HEK293 (cell line): ENCODE data around the gene LAMC3.

Experiments used
- CTCF ChIA-PET: fragments of 350-600 bp; formaldehyde crosslinking; extraction: SDS; loops from one replicate; lab custom pipeline; 2021; ENCODE audit warnings: antibody characterized with exemption; lab: Yijun Ruan, JAX
- POLR2A ChIA-PET: fragments of 300-600 bp; formaldehyde crosslinking; extraction: SDS; loops from one replicate; lab custom pipeline; 2020; ENCODE audit warnings: antibody characterized with exemption, inconsistent platforms; lab: Yijun Ruan, JAX
- H3K27ac ChIP-seq: fragments of 200-500 bp; sonication (Bioruptor generic); 2 replicates; pipeline ENCODE4 v1.5.1; 2014; ENCODE audit warnings: low read depth, low read length, control low read depth, inconsistent platforms; ENCODE audit errors: extremely low read depth
- H3K36me3 ChIP-seq, 2 experiments: fragments of 200-500 bp in 1 of 2; sonication (Bioruptor generic) in 1 of 2; 1 replicate in 1 of 2; 2 replicates in 1 of 2; pipeline ENCODE4 v1.5.1; 2014 to 2017; ENCODE audit warnings: inconsistent platforms in 2 of 2, low read length in 2 of 2; ENCODE audit not compliant: control insufficient read depth in 2 of 2, insufficient read depth in 1 of 2
- H3K4me1 ChIP-seq: fragments of 200-500 bp; sonication (Bioruptor generic); 2 replicates; pipeline ENCODE4 v1.5.1; 2014; ENCODE audit warnings: mild to moderate bottlenecking, low read length, inconsistent platforms; ENCODE audit not compliant: control insufficient read depth, insufficient read depth
- H3K4me3 ChIP-seq: 2 replicates; pipeline ENCODE4 v1.5.1; 2011; ENCODE audit warnings: low read depth, mild to moderate bottlenecking, control low read depth, low read length, moderate library complexity
- H3K9me3 ChIP-seq: fragments of 200-500 bp; sonication (Bioruptor generic); 2 replicates; pipeline ENCODE4 v1.5.1; 2014; ENCODE audit warnings: low read depth, low read length, inconsistent platforms; ENCODE audit not compliant: control insufficient read depth, insufficient read depth
- HOXD13 ChIP-seq: sonication (generic); formaldehyde crosslinking; IDR thresholded peaks from 2 replicates; pipeline ENCODE4 v1.8.0; 2022; ENCODE audit warnings: missing genetic modification reagents, borderline replicate concordance
- OSR2 ChIP-seq: fragments of 450-650 bp; formaldehyde crosslinking; IDR thresholded peaks from 2 replicates; pipeline ENCODE4 v1.5.1; 2016; ENCODE audit warnings: missing biosample characterization, missing genetic modification characterization
- ZBTB8A ChIP-seq: fragments of 450-650 bp; formaldehyde crosslinking; IDR thresholded peaks from 2 replicates; pipeline ENCODE4 v1.5.1; 2016; ENCODE audit warnings: missing biosample characterization, missing genetic modification characterization
- ZNF132 ChIP-seq: fragments of 450-650 bp; formaldehyde crosslinking; IDR thresholded peaks from 2 replicates; pipeline ENCODE4 v1.5.1; 2017; ENCODE audit warnings: missing biosample characterization, missing genetic modification characterization, borderline replicate concordance
- ZNF169 ChIP-seq: fragments of 450-650 bp; formaldehyde crosslinking; IDR thresholded peaks from 2 replicates; pipeline ENCODE4 v1.5.1; 2016; ENCODE audit warnings: missing biosample characterization, missing genetic modification characterization
- ZNF202 ChIP-seq: fragments of 450-650 bp; formaldehyde crosslinking; IDR thresholded peaks from 2 replicates; pipeline ENCODE4 v1.5.1; 2016; ENCODE audit warnings: missing biosample characterization, missing genetic modification characterization, borderline replicate concordance
- ZNF214 ChIP-seq: fragments of 450-650 bp; formaldehyde crosslinking; IDR thresholded peaks from 2 replicates; pipeline ENCODE4 v1.5.1; 2017; ENCODE audit warnings: missing biosample characterization, mild to moderate bottlenecking, missing genetic modification characterization, borderline replicate concordance
- ZNF302 ChIP-seq: fragments of 450-650 bp; formaldehyde crosslinking; IDR thresholded peaks from 2 replicates; pipeline ENCODE4 v1.5.1; 2016; ENCODE audit warnings: missing biosample characterization, missing genetic modification characterization, low read depth
- ZNF510 ChIP-seq: fragments of 450-650 bp; formaldehyde crosslinking; IDR thresholded peaks from 2 replicates; pipeline ENCODE4 v1.5.1; 2018; ENCODE audit warnings: mild to moderate bottlenecking, missing genetic modification characterization, missing biosample characterization; ENCODE audit not compliant: insufficient replicate concordance
- ZNF610 ChIP-seq: fragments of 450-650 bp; formaldehyde crosslinking; IDR thresholded peaks from 2 replicates; pipeline ENCODE4 v1.5.1; 2016; ENCODE audit warnings: missing biosample characterization, missing genetic modification characterization, borderline replicate concordance
- ZXDB ChIP-seq: fragments of 450-650 bp; formaldehyde crosslinking; IDR thresholded peaks from 2 replicates; pipeline ENCODE4 v1.5.1; 2016; ENCODE audit warnings: missing biosample characterization, missing genetic modification characterization
- TF ChIP-seq, protein P1 (sequence below): fragments of 450-650 bp; formaldehyde crosslinking; IDR thresholded peaks from 2 replicates; pipeline ENCODE4 v1.5.1; 2017; ENCODE audit warnings: missing biosample characterization, mild to moderate bottlenecking, missing genetic modification characterization, moderate library complexity
- TF ChIP-seq, protein P2 (sequence below): fragments of 450-650 bp; formaldehyde crosslinking; IDR thresholded peaks from 2 replicates; pipeline ENCODE4; 2016; ENCODE audit warnings: missing biosample characterization, missing genetic modification characterization
- TF ChIP-seq, protein P3 (sequence below): fragments of 450-650 bp; formaldehyde crosslinking; optimal IDR thresholded peaks from 2 replicates; pipeline ENCODE3; 2016; ENCODE audit warnings: missing biosample characterization, mild to moderate bottlenecking, missing genetic modification characterization
- TF ChIP-seq, protein P4 (sequence below): fragments of 450-650 bp; formaldehyde crosslinking; IDR thresholded peaks from 2 replicates; pipeline ENCODE4 v1.5.1; 2017; ENCODE audit warnings: missing biosample characterization, missing genetic modification characterization
- TF ChIP-seq, protein P5 (sequence below): fragments of 450-650 bp; formaldehyde crosslinking; IDR thresholded peaks from 2 replicates; pipeline ENCODE4 v1.5.1; 2016; ENCODE audit warnings: missing biosample characterization, missing genetic modification characterization

Gene LAMC3

DNA sequence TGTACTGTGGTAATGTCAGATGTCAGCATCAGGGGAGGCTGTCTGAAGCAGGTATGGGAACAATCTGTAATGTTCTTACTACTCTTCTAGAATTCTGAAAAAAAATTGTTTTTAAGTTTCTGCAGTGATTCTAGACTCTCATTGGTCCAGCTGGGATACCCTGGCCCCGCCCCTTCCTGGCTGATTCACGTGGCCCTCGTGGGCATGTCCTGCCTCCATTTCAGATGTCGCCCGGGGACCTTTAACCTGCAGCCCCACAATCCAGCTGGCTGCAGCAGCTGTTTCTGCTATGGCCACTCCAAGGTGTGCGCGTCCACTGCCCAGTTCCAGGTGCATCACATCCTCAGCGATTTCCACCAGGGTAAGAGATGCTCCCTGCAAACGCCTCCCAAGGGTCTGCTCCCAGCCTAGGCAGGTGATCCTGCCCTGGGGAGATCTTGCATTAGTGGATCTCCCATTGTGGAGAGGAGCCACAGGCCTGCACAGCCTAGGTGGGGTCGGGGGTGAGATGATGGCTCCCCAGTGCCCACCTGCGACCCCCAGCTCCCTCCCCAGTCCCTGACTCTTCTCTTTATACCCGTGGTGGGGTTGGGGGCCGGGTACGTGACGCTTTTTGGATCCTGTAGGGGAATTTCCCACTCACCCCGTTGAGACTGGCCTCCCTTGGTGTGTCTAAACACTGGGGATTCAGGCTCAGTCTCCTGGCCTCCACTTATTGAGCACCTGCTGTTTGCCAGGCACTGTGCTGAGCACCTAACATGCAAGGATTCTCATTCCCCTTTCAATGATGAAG is 36.5 kb downstream of the LAMC3 start:
- ChIA-PET CTCF (interaction anchor here (0.6 to 5.8 kb wide), 31 partner anchors 8 to 764 kb away, joined by 3 to 65 read pairs (median 5); partner anchors contain the start of gene LAMC3), POLR2A (interaction anchor here (0.6 kb wide), 4 partner anchors 8 to 586 kb away, joined by 3 to 6 read pairs (median 5); no protein-coding TSS in a partner anchor)
- Histone ChIP-seq H3K27ac (no peak overlapping the region), H3K36me3 (peaks cover 0 to 8% of the 10 kb centered on the region in 2 experiments; a peak in 1 of 3 replicates), H3K4me3 (no peak overlapping the region), H3K9me3 (no peaks in the 10 kb centered on the region), H3K4me1 (no peaks in the 10 kb centered on the region)
- TF ChIP-seq, protein P1, sequence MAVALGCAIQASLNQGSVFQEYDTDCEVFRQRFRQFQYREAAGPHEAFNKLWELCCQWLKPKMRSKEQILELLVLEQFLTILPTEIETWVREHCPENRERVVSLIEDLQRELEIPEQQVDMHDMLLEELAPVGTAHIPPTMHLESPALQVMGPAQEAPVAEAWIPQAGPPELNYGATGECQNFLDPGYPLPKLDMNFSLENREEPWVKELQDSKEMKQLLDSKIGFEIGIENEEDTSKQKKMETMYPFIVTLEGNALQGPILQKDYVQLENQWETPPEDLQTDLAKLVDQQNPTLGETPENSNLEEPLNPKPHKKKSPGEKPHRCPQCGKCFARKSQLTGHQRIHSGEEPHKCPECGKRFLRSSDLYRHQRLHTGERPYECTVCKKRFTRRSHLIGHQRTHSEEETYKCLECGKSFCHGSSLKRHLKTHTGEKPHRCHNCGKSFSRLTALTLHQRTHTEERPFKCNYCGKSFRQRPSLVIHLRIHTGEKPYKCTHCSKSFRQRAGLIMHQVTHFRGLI (tag by site-specific recombination), result no peak

DNA sequence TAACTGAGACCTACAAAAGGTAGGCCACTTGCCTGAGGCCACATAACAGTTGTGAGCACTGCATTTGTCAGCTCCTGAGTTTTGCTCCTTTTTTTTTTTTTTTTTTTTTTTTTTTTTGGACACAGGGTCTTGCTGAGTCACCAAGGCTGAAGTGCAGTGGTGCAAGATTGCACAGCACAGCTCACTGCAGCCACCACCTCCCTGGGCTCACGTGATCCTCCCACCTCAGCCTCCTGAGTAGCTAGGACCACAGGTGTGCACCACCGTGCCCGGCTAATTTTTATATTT is 37.1 kb downstream of the LAMC3 start:
- TF ChIP-seq, protein P2, sequence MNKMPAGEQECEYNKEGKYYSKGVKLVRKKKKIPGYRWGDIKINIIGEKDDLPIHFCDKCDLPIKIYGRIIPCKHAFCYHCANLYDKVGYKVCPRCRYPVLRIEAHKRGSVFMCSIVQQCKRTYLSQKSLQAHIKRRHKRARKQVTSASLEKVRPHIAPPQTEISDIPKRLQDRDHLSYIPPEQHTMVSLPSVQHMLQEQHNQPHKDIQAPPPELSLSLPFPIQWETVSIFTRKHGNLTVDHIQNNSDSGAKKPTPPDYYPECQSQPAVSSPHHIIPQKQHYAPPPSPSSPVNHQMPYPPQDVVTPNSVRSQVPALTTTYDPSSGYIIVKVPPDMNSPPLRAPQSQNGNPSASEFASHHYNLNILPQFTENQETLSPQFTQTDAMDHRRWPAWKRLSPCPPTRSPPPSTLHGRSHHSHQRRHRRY (tag by site-specific recombination), result no peak
- TF ChIP-seq ZNF132 (tag by site-specific recombination), result no peak
- TF ChIP-seq ZNF302 (tag by site-specific recombination), result no peak
- TF ChIP-seq, protein P3, sequence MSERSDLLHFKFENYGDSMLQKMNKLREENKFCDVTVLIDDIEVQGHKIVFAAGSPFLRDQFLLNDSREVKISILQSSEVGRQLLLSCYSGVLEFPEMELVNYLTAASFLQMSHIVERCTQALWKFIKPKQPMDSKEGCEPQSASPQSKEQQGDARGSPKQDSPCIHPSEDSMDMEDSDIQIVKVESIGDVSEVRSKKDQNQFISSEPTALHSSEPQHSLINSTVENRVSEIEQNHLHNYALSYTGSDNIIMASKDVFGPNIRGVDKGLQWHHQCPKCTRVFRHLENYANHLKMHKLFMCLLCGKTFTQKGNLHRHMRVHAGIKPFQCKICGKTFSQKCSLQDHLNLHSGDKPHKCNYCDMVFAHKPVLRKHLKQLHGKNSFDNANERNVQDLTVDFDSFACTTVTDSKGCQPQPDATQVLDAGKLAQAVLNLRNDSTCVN, result no peak
- no peak for TF ChIP-seq ZBTB8A (tag by site-specific recombination)
- TF ChIP-seq ZNF202 (tag by site-specific recombination), result no peak
- no peak for TF ChIP-seq ZNF169
- no peak for TF ChIP-seq ZNF510 (tag by site-specific recombination)
- no peak for TF ChIP-seq HOXD13
- no peak for TF ChIP-seq ZXDB
- no peak for TF ChIP-seq ZNF214
- TF ChIP-seq, protein P4, sequence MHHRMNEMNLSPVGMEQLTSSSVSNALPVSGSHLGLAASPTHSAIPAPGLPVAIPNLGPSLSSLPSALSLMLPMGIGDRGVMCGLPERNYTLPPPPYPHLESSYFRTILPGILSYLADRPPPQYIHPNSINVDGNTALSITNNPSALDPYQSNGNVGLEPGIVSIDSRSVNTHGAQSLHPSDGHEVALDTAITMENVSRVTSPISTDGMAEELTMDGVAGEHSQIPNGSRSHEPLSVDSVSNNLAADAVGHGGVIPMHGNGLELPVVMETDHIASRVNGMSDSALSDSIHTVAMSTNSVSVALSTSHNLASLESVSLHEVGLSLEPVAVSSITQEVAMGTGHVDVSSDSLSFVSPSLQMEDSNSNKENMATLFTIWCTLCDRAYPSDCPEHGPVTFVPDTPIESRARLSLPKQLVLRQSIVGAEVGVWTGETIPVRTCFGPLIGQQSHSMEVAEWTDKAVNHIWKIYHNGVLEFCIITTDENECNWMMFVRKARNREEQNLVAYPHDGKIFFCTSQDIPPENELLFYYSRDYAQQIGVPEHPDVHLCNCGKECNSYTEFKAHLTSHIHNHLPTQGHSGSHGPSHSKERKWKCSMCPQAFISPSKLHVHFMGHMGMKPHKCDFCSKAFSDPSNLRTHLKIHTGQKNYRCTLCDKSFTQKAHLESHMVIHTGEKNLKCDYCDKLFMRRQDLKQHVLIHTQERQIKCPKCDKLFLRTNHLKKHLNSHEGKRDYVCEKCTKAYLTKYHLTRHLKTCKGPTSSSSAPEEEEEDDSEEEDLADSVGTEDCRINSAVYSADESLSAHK (tag by site-specific recombination), result no peak
- TF ChIP-seq ZNF610 (tag by site-specific recombination), result no peak
- TF ChIP-seq, protein P5, sequence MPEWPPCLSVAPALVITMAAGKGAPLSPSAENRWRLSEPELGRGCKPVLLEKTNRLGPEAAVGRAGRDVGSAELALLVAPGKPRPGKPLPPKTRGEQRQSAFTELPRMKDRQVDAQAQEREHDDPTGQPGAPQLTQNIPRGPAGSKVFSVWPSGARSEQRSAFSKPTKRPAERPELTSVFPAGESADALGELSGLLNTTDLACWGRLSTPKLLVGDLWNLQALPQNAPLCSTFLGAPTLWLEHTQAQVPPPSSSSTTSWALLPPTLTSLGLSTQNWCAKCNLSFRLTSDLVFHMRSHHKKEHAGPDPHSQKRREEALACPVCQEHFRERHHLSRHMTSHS (tag by site-specific recombination), result no peak
- TF ChIP-seq OSR2 (tag by site-specific recombination), result no peak
- Histone ChIP-seq H3K4me1 (no peaks in the 10 kb centered on the region), H3K9me3 (no peaks in the 10 kb centered on the region), H3K4me3 (no peak overlapping the region), H3K36me3 (peaks cover 0 to 8% of the 10 kb centered on the region in 2 experiments; a peak in 1 of 3 replicates), H3K27ac (no peak overlapping the region)
- ChIA-PET CTCF (interaction anchor here (0.6 to 5.8 kb wide), 69 partner anchors 10 to 765 kb away, joined by 3 to 65 read pairs (median 4); partner anchors contain the start of genes LAMC3 and NUP214), POLR2A (interaction anchor here (0.6 to 1.3 kb wide), 8 partner anchors 9 to 587 kb away, joined by 3 to 6 read pairs (median 4); no protein-coding TSS in a partner anchor)
